WTC11 (cell line): Measurements from ENCODE around the gene BCAT1. TPM values are rescaled to one million over a fixed set of nuclear protein-coding genes. Genes with fewer than 3 reads are reported as not detected.

Experiments used
- ATAC-seq: fragments of 200-7000 bp; cut with Tn5 transposase; 2 replicates; pipeline ENCODE4 v1.10.0; 2021; ENCODE audit warnings: mild to moderate bottlenecking, moderate library complexity
- CTCF ChIA-PET: fragments of 300-600 bp; sonication (Branson Sonifier 250); formaldehyde crosslinking; loops from one replicate; lab custom pipeline; 2021; ENCODE audit warnings: antibody characterized with exemption; lab: Charles Lee
- POLR2A ChIA-PET: fragments of 350-600 bp; sonication (Branson Sonifier 250); formaldehyde crosslinking; loops from one replicate; lab custom pipeline; 2021; ENCODE audit warnings: antibody characterized with exemption; lab: Charles Lee
- DNase-seq: peaks from one replicate; pipeline ENCODE4 v3.0.0; 2021; ENCODE audit warnings: low spot score
- H3K27ac Mint-ChIP-seq: 2 replicates; pipeline ENCODE4 v1.8.0; 2021; ENCODE audit warnings: mixed read lengths
- H3K27me3 Mint-ChIP-seq: 2 replicates; pipeline ENCODE4 v1.8.0; 2021; ENCODE audit warnings: low read depth, mild to moderate bottlenecking, moderate library complexity, mixed read lengths
- H3K36me3 Mint-ChIP-seq: 2 replicates; pipeline ENCODE4 v1.8.0; 2021; ENCODE audit warnings: mixed read lengths
- H3K4me1 Mint-ChIP-seq: 2 replicates; pipeline ENCODE4 v1.8.0; 2022; ENCODE audit warnings: mixed read lengths
- H3K4me3 Mint-ChIP-seq: 2 replicates; pipeline ENCODE4 v1.8.0; 2021; ENCODE audit warnings: mild to moderate bottlenecking, moderate library complexity, mixed read lengths
- H3K9me3 Mint-ChIP-seq: 2 replicates; pipeline ENCODE4 v1.8.0; 2021; ENCODE audit warnings: mixed read lengths
- CREM ChIP-seq: sonication (generic); formaldehyde crosslinking; IDR thresholded peaks from 2 replicates; pipeline ENCODE4 v1.8.1; 2022; ENCODE audit warnings: mild to moderate bottlenecking, missing genetic modification reagents, moderate library complexity
- ETV6 ChIP-seq: sonication (generic); formaldehyde crosslinking; IDR thresholded peaks from 2 replicates; pipeline ENCODE4 v1.8.1; 2022; ENCODE audit warnings: mild to moderate bottlenecking, missing genetic modification reagents
- FOXJ3 ChIP-seq: sonication (generic); formaldehyde crosslinking; IDR thresholded peaks from 2 replicates; pipeline ENCODE4 v1.9.0; 2021; ENCODE audit warnings: missing genetic modification reagents, mild to moderate bottlenecking, borderline replicate concordance
- JAZF1 ChIP-seq: fragments of 250-450 bp; sonication (Bioruptor Pico); IDR thresholded peaks from 2 replicates; pipeline ENCODE4 v1.9.0; 2021; ENCODE audit warnings: moderate library complexity, mild to moderate bottlenecking, inconsistent platforms
- NR2C2 ChIP-seq: sonication (generic); formaldehyde crosslinking; IDR thresholded peaks from 2 replicates; pipeline ENCODE4 v1.8.0; 2022; ENCODE audit warnings: mild to moderate bottlenecking, missing genetic modification reagents
- TEAD1 ChIP-seq: sonication (generic); formaldehyde crosslinking; IDR thresholded peaks from 2 replicates; pipeline ENCODE4 v1.8.0; 2022; ENCODE audit warnings: mild to moderate bottlenecking, missing genetic modification reagents
- ZNF138 ChIP-seq: sonication (generic); formaldehyde crosslinking; conservative IDR thresholded peaks from 2 replicates; pipeline ENCODE4 v1.8.1; 2022; ENCODE audit warnings: mild to moderate bottlenecking, moderate library complexity, missing genetic modification reagents
- ZNF232 ChIP-seq: sonication (generic); formaldehyde crosslinking; IDR thresholded peaks from 2 replicates; pipeline ENCODE4 v1.8.0; 2022; ENCODE audit warnings: mild to moderate bottlenecking, missing genetic modification reagents
- total RNA-seq: library from RNA; stranded (reverse); gene quantifications from 3 replicates; pipeline ENCODE4 v1.2.3, GENCODE V29; 2021
- TF ChIP-seq, protein P1 (sequence below): sonication (generic); formaldehyde crosslinking; IDR thresholded peaks from 2 replicates; pipeline ENCODE4 v1.8.1; 2022; ENCODE audit warnings: mild to moderate bottlenecking, missing genetic modification reagents, moderate library complexity, borderline replicate concordance
- TF ChIP-seq, protein P2 (sequence below): sonication (generic); formaldehyde crosslinking; IDR thresholded peaks from 2 replicates; pipeline ENCODE4 v1.8.1; 2023; ENCODE audit warnings: mild to moderate bottlenecking, missing genetic modification reagents
- TF ChIP-seq, protein P3 (sequence below): sonication (generic); formaldehyde crosslinking; conservative IDR thresholded peaks from 2 replicates; pipeline ENCODE4 v1.8.1; 2023; ENCODE audit warnings: mild to moderate bottlenecking, low read depth, missing genetic modification reagents, moderate library complexity
- TF ChIP-seq, protein P4 (sequence below): sonication (generic); formaldehyde crosslinking; IDR thresholded peaks from 2 replicates; pipeline ENCODE4 v1.8.1; 2022; ENCODE audit warnings: mild to moderate bottlenecking, moderate library complexity, missing genetic modification reagents
- TF ChIP-seq, protein P5 (sequence below): sonication (generic); formaldehyde crosslinking; IDR thresholded peaks from 2 replicates; pipeline ENCODE4 v1.8.0; 2022; ENCODE audit warnings: mild to moderate bottlenecking, missing genetic modification reagents
- TF ChIP-seq, protein P6 (sequence below): fragments of 250-450 bp; sonication (Bioruptor Pico); IDR thresholded peaks from 2 replicates; pipeline ENCODE4 v1.8.0; 2021; ENCODE audit warnings: mild to moderate bottlenecking
- TF ChIP-seq, protein P7 (sequence below): sonication (generic); formaldehyde crosslinking; IDR thresholded peaks from 2 replicates; pipeline ENCODE4 v1.8.0; 2022; ENCODE audit warnings: mild to moderate bottlenecking, missing genetic modification reagents
- TF ChIP-seq, protein P8 (sequence below): fragments of 250-450 bp; sonication (Bioruptor Pico); IDR thresholded peaks from 2 replicates; pipeline ENCODE4 v1.9.0; 2021; ENCODE audit warnings: mild to moderate bottlenecking

The BCAT1 gene
- total RNA-seq, 1 experiment from 2014 or later, result 267 TPM

DNA sequence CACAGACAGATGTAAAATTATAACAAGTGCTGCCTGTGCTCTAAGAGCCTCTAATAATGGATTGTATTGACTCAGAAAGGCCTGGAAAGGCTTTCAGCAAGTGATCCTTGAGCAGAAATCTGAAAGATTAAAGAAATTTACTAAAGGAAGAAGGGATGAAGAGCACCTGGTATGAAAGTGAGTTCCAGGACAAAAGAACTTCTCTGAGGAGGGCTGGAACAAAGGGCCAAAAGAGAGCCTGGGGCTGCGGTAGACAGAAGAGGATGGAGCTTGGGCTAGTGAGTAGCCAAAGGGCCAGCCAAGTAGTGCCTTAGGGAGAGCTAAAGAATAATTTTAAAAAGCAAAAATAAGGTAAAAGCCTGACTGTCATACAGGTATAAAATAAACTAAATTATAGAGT, 44.0 kb downstream of the BCAT1 start:
- CTCF ChIA-PET, result no interaction called here
- no peak overlapping the region for H3K4me3 Mint-ChIP-seq
- DNase-seq (no peak), ATAC-seq (peak; percentile 21)
- no peaks in the 10 kb centered on the region for H3K9me3 Mint-ChIP-seq
- TF ChIP-seq ETV6 (CRISPR knock-in tag) (no peak), NR2C2 (CRISPR knock-in tag) (no peak)
- TF ChIP-seq, protein P1, sequence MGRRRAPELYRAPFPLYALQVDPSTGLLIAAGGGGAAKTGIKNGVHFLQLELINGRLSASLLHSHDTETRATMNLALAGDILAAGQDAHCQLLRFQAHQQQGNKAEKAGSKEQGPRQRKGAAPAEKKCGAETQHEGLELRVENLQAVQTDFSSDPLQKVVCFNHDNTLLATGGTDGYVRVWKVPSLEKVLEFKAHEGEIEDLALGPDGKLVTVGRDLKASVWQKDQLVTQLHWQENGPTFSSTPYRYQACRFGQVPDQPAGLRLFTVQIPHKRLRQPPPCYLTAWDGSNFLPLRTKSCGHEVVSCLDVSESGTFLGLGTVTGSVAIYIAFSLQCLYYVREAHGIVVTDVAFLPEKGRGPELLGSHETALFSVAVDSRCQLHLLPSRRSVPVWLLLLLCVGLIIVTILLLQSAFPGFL (CRISPR knock-in tag), result no peak
- H3K36me3 Mint-ChIP-seq, result peaks cover 6% of the 10 kb centered on the region; the same call in 1 of the 2 replicates
- POLR2A ChIA-PET, result no interaction called here
- H3K4me1 Mint-ChIP-seq, result peaks cover 22% of the 10 kb centered on the region
- H3K27ac Mint-ChIP-seq, result no peak overlapping the region
- H3K27me3 Mint-ChIP-seq, result peaks cover 3% of the 10 kb centered on the region; the same call in 1 of the 2 replicates

DNA sequence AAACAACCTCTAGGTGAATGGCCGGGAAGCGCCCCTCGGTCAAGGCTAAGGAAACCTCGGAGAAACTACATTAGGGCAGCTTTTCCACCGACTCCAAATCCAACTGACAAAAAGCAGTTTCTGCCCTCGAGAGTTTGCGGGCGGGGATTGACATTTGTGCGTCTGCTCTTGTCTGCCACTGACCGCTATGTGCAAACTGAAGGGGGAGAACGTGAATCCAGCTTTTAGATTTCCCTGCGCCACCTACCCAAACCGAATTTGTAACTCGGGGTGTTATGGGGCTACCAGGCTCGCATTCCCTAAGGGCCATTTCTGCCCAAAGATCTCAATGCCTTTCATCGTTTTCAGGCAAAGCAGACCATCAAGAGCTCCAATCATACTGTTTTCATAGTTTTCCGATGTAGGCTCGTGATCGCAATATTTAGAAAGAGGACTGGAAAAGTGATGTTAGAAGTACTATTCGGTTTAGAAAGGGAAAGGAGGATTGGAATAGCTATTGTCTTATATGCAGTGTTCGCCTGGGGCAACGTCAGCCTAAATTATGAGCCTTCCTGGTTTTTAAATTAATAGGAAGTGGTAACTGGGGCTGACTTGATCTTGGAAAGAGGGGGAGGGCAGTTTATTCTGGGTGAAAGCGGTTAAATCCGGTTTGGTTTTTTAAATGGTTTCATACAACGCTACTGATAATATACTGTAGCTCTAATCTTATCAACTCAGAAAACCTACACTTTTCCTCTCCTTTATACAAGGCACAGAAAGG, 45.4 kb downstream of the BCAT1 start:
- ATAC-seq (peak; percentile 1; the same call in 1 of the 2 replicates), DNase-seq (no peak)
- peak overlapping the region; percentile 79; the same call in 1 of the 2 replicates for H3K27ac Mint-ChIP-seq
- CTCF ChIA-PET, result no interaction called here
- H3K27me3 Mint-ChIP-seq, result peaks cover 3% of the 10 kb centered on the region; the same call in 1 of the 2 replicates
- POLR2A ChIA-PET, result interaction anchor here (0.7 kb wide), 1 partner anchor 43 kb away, joined by 3 read pairs; no protein-coding TSS in a partner anchor
- H3K36me3 Mint-ChIP-seq, result peaks cover 13% of the 10 kb centered on the region
- no peaks in the 10 kb centered on the region for H3K9me3 Mint-ChIP-seq
- TF ChIP-seq ZNF138 (CRISPR knock-in tag) (no peak), ZNF232 (CRISPR knock-in tag) (no peak)
- TF ChIP-seq, protein P2, sequence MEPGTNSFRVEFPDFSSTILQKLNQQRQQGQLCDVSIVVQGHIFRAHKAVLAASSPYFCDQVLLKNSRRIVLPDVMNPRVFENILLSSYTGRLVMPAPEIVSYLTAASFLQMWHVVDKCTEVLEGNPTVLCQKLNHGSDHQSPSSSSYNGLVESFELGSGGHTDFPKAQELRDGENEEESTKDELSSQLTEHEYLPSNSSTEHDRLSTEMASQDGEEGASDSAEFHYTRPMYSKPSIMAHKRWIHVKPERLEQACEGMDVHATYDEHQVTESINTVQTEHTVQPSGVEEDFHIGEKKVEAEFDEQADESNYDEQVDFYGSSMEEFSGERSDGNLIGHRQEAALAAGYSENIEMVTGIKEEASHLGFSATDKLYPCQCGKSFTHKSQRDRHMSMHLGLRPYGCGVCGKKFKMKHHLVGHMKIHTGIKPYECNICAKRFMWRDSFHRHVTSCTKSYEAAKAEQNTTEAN, result no peak
- H3K4me3 Mint-ChIP-seq, result no peak overlapping the region; the same call in 1 of the 2 replicates
- H3K4me1 Mint-ChIP-seq, result peaks cover 22% of the 10 kb centered on the region

DNA sequence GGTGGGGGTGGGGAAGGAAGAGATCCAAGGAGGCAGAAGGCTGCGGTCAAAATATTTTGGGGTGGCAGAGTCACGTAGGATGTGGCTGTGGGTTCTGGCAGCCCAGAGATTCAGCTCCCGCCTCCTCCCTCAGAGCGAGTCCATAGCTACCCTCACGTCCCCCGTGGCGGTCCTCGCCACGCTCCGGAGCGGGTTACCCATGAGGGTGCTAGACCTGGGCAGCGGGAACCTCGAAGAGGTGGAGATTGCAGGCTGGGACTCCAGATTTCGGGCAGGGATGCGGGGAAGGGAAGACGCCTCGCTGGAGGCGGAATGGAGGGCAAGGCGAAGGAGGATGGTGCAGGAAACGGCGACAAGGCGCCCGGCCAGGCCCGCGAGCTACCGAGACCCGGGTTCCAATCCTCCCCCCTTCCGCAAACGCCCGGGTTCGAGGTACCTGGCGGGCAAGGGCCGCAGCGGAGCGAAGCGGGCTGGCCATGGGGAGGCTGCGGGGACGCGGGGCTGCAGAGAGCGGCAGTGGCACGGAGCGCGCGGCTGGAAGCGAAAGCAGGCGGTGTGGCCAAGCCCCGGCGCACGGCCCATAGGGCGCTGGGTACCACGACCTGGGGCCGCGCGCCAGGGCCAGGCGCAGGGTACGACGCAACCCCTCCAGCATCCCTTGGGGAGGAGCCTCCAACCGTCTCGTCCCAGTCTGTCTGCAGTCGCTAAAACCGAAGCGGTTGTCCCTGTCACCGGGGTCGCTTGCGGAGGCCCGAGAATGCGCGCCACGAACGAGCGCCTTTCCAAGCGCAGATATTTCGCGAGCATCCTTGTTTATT, 46.2 kb downstream of the BCAT1 start:
- peak overlapping the region; percentile 89 for H3K27ac Mint-ChIP-seq
- no peak overlapping the region; the same call in 1 of the 2 replicates for H3K4me3 Mint-ChIP-seq
- ATAC-seq (peak; percentile 78), DNase-seq (peak; percentile 54)
- POLR2A ChIA-PET, result interaction anchor here (0.6 to 0.9 kb wide), 2 partner anchors 44 to 46 kb away, joined by 3 to 4 read pairs; no protein-coding TSS in a partner anchor
- CTCF ChIA-PET, result no interaction called here
- peaks cover 25% of the 10 kb centered on the region for H3K4me1 Mint-ChIP-seq
- peaks cover 3% of the 10 kb centered on the region; the same call in 1 of the 2 replicates for H3K27me3 Mint-ChIP-seq
- H3K36me3 Mint-ChIP-seq, result peaks cover 15% of the 10 kb centered on the region
- no peaks in the 10 kb centered on the region for H3K9me3 Mint-ChIP-seq
- TF ChIP-seq FOXJ3 (CRISPR knock-in tag) (no peak), CREM (CRISPR knock-in tag) (0 out of 2 replicates have a peak, but pooled peaks have one; percentile 19), TEAD1 (CRISPR knock-in tag) (no peak), JAZF1 (CRISPR knock-in tag) (no peak)
- TF ChIP-seq, protein P3, sequence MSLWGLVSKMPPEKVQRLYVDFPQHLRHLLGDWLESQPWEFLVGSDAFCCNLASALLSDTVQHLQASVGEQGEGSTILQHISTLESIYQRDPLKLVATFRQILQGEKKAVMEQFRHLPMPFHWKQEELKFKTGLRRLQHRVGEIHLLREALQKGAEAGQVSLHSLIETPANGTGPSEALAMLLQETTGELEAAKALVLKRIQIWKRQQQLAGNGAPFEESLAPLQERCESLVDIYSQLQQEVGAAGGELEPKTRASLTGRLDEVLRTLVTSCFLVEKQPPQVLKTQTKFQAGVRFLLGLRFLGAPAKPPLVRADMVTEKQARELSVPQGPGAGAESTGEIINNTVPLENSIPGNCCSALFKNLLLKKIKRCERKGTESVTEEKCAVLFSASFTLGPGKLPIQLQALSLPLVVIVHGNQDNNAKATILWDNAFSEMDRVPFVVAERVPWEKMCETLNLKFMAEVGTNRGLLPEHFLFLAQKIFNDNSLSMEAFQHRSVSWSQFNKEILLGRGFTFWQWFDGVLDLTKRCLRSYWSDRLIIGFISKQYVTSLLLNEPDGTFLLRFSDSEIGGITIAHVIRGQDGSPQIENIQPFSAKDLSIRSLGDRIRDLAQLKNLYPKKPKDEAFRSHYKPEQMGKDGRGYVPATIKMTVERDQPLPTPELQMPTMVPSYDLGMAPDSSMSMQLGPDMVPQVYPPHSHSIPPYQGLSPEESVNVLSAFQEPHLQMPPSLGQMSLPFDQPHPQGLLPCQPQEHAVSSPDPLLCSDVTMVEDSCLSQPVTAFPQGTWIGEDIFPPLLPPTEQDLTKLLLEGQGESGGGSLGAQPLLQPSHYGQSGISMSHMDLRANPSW (CRISPR knock-in tag), result no peak
- TF ChIP-seq, protein P2, result no peak
- TF ChIP-seq, protein P4, sequence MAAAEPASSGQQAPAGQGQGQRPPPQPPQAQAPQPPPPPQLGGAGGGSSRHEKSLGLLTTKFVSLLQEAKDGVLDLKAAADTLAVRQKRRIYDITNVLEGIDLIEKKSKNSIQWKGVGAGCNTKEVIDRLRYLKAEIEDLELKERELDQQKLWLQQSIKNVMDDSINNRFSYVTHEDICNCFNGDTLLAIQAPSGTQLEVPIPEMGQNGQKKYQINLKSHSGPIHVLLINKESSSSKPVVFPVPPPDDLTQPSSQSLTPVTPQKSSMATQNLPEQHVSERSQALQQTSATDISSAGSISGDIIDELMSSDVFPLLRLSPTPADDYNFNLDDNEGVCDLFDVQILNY (CRISPR knock-in tag), result 0 out of 2 replicates have a peak, but pooled peaks have one; percentile 34
- TF ChIP-seq, protein P5, sequence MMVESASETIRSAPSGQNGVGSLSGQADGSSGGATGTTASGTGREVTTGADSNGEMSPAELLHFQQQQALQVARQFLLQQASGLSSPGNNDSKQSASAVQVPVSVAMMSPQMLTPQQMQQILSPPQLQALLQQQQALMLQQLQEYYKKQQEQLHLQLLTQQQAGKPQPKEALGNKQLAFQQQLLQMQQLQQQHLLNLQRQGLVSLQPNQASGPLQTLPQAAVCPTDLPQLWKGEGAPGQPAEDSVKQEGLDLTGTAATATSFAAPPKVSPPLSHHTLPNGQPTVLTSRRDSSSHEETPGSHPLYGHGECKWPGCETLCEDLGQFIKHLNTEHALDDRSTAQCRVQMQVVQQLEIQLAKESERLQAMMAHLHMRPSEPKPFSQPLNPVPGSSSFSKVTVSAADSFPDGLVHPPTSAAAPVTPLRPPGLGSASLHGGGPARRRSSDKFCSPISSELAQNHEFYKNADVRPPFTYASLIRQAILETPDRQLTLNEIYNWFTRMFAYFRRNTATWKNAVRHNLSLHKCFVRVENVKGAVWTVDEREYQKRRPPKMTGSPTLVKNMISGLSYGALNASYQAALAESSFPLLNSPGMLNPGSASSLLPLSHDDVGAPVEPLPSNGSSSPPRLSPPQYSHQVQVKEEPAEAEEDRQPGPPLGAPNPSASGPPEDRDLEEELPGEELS (CRISPR knock-in tag), result 0 out of 2 replicates have a peak, but pooled peaks have one; percentile 30
- TF ChIP-seq, protein P6, sequence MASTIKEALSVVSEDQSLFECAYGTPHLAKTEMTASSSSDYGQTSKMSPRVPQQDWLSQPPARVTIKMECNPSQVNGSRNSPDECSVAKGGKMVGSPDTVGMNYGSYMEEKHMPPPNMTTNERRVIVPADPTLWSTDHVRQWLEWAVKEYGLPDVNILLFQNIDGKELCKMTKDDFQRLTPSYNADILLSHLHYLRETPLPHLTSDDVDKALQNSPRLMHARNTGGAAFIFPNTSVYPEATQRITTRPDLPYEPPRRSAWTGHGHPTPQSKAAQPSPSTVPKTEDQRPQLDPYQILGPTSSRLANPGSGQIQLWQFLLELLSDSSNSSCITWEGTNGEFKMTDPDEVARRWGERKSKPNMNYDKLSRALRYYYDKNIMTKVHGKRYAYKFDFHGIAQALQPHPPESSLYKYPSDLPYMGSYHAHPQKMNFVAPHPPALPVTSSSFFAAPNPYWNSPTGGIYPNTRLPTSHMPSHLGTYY (CRISPR knock-in tag), result no peak
- TF ChIP-seq, protein P7, sequence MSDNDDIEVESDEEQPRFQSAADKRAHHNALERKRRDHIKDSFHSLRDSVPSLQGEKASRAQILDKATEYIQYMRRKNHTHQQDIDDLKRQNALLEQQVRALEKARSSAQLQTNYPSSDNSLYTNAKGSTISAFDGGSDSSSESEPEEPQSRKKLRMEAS (CRISPR knock-in tag), result peak; percentile 57
- TF ChIP-seq, protein P8, sequence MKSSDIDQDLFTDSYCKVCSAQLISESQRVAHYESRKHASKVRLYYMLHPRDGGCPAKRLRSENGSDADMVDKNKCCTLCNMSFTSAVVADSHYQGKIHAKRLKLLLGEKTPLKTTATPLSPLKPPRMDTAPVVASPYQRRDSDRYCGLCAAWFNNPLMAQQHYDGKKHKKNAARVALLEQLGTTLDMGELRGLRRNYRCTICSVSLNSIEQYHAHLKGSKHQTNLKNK (CRISPR knock-in tag), result no peak
